Smooth muscle cell of the pulmonary artery (primary cell): ENCODE measurements around the gene RAPGEF2. TPM values are rescaled to one million over a fixed set of nuclear protein-coding genes. Genes with fewer than 3 reads are reported as not detected.

ENCODE experiments used
- total RNA-seq: library from RNA; depleted of rRNA; stranded (reverse); fragments of >200 nt; gene quantifications from 2 replicates; pipeline ENCODE4 v1.2.3, GENCODE V29; 2014

Gene RAPGEF2, protein sequence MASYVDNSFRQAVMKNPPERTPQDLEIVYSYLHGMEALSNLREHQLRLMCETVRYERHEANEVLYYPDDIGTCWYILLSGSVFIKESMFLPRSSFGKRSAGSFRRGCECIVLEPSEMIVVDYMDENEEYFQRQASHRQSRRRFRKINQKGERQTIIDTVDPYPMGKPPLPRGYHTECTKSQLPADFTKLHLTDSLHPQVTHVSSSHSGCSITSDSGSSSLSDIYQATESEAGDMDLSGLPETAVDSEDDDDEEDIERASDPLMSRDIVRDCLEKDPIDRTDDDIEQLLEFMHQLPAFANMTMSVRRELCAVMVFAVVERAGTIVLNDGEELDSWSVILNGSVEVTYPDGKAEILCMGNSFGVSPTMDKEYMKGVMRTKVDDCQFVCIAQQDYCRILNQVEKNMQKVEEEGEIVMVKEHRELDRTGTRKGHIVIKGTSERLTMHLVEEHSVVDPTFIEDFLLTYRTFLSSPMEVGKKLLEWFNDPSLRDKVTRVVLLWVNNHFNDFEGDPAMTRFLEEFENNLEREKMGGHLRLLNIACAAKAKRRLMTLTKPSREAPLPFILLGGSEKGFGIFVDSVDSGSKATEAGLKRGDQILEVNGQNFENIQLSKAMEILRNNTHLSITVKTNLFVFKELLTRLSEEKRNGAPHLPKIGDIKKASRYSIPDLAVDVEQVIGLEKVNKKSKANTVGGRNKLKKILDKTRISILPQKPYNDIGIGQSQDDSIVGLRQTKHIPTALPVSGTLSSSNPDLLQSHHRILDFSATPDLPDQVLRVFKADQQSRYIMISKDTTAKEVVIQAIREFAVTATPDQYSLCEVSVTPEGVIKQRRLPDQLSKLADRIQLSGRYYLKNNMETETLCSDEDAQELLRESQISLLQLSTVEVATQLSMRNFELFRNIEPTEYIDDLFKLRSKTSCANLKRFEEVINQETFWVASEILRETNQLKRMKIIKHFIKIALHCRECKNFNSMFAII (N-terminal part only)
- total RNA-seq = 43.3 and 57.8 TPM in 2 replicates

DNA sequence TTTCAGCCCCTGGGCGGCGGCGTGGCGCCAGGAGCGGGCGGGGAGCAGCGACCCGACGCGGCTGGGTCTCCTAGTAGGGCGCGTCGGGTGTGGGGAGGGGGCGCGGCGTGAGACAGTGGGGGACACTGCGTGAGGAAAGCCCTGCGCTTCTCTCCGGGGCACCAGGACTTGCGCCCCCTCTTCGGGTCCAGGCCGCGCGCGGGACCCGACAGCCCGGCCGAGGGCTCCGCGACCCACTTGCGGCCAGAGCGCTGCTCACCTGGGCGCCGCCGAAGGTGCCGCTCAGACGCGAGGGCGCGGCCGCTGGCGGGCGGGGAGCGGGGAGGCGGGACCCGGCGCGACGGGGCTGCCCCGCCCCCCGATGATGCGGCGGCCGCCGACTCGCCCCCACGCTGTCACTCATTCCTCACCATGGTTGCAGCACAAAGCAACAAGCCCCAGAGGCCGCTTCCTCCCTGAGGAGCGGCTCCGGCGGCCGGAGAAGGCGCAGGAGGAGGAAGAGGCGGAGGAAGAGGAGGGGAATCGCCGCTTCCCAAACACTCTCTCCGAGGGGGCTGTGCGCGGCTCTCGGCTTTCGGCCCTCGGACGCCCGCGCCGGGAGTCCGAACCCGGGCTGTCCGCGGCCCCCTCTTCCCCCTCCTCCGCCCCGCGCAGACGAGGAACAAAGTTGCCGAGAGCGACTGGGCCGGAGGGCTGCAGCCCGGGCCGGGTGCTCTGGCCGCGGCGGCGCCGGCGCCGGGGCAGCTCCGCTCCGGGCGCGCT, at the start of gene RAPGEF2:
Gene RAPGEF2, plus strand, starts transcription at position 458 of the 762 bp plus-strand sequence. CDS start 1,084 bp downstream, outside the sequence.

